ENCODE data around the gene RILPL2. TPM values are rescaled to one million over a fixed set of nuclear protein-coding genes. Genes with fewer than 3 reads are reported as not detected.
"Not testable (repeated sequence)": the region's sequence is repeated elsewhere in the genome, so short reads cannot be mapped to it uniquely, and the experiment has no call there.

Gene RILPL2
- total and polyA plus RNA-seq, 4 donors, result 7.7 to 40.7 (median 12.9) TPM

DNA sequence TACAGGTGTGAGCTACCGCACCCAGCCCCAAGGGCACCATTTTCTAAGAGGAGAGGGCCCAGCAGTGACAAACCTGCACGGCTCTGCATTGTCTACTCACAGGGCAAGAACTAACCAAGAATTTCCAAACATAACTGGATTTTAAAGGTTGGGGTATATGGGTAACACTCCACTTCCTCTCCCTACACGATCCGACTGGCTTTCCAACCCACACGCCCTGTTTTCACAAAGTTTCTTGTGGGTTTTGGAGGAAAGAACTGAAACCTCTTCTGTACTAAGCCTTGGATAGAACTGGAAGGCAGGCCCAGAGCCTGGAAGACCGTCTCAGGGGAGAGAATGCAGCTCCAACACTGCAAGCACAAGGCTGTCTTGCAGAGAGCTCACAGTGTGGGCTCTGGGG, 46.4 kb upstream of the RILPL2 start:
- WGBS, 2 donors, result 74 to 81% methylated on average over 6 of the region's 6 CpGs
- H3K4me3 ChIP-seq, result no peak overlapping the region
- no peaks in the 10 kb centered on the region for H3K9me3 ChIP-seq (ENCODE audit: control insufficient read depth in 4 of 4, insufficient read depth in 3 of 4, low read length in 3 of 4)
- ATAC-seq (ENCODE audit: insufficient read depth, low FRiP score), result no peak
- no peak overlapping the region for H3K27ac ChIP-seq (ENCODE audit: low read depth in 1 of 2, low read length in 1 of 2)
- no peak overlapping the region for H3K9ac ChIP-seq (ENCODE audit: insufficient read depth in 1 of 2, low read length in 2 of 2)
- TF ChIP-seq, protein P1, sequence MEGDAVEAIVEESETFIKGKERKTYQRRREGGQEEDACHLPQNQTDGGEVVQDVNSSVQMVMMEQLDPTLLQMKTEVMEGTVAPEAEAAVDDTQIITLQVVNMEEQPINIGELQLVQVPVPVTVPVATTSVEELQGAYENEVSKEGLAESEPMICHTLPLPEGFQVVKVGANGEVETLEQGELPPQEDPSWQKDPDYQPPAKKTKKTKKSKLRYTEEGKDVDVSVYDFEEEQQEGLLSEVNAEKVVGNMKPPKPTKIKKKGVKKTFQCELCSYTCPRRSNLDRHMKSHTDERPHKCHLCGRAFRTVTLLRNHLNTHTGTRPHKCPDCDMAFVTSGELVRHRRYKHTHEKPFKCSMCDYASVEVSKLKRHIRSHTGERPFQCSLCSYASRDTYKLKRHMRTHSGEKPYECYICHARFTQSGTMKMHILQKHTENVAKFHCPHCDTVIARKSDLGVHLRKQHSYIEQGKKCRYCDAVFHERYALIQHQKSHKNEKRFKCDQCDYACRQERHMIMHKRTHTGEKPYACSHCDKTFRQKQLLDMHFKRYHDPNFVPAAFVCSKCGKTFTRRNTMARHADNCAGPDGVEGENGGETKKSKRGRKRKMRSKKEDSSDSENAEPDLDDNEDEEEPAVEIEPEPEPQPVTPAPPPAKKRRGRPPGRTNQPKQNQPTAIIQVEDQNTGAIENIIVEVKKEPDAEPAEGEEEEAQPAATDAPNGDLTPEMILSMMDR (IDR thresholded peaks at IDR 0.05; ENCODE audit: control extremely low read depth, extremely low read depth), result no peak
- H3K27me3 ChIP-seq (ENCODE audit: control insufficient read depth in 3 of 3, insufficient read depth in 3 of 3, low read length in 2 of 3), result no peaks in the 10 kb centered on the region
- peaks cover 0 to 4% (median 0%) of the 10 kb centered on the region in 5 donors for H3K4me1 ChIP-seq (ENCODE audit: control insufficient read depth in 5 of 5, insufficient read depth in 5 of 5, low read length in 5 of 5)
- no peak for DNase-seq
- peaks cover 6 to 14% (median 14%) of the 10 kb centered on the region in 4 donors for H3K36me3 ChIP-seq (ENCODE audit: control insufficient read depth in 4 of 4, insufficient read depth in 4 of 4, low read length in 4 of 4)

DNA sequence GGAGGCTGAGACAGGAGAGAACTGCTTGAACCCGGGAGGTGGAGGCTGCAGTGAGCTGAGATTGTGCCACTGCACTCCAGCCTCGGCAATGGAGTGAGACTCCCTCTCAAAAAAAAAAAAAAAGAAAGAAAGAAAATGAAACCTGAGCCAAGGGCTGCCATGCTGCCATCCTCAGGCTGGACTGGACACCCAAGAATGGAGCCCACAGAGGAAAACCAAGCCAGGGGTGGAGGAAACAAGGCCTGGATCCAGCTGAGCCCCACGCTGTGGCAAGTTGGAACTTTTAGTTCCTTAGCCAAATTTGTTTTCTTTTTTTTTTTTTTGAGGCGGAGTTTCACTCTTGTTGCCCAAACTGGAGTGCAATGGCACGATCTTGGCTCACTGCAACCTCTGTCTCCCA, 44.8 kb upstream of the RILPL2 start:
- not testable (repeated sequence) for H3K27ac ChIP-seq (ENCODE audit: low read depth in 1 of 2, low read length in 1 of 2); H3K4me3 ChIP-seq; H3K9me3 ChIP-seq (ENCODE audit: control insufficient read depth in 4 of 4, insufficient read depth in 3 of 4, low read length in 3 of 4); ATAC-seq (ENCODE audit: insufficient read depth, low FRiP score); H3K27me3 ChIP-seq (ENCODE audit: control insufficient read depth in 3 of 3, insufficient read depth in 3 of 3, low read length in 2 of 3); H3K4me1 ChIP-seq (ENCODE audit: control insufficient read depth in 5 of 5, insufficient read depth in 5 of 5, low read length in 5 of 5); DNase-seq; H3K9ac ChIP-seq (ENCODE audit: insufficient read depth in 1 of 2, low read length in 2 of 2)
- peaks cover 6 to 16% (median 13%) of the 10 kb centered on the region in 4 donors for H3K36me3 ChIP-seq (ENCODE audit: control insufficient read depth in 4 of 4, insufficient read depth in 4 of 4, low read length in 4 of 4)
- WGBS, 2 donors, result 95% methylated on average over 5 of the region's 5 CpGs

DNA sequence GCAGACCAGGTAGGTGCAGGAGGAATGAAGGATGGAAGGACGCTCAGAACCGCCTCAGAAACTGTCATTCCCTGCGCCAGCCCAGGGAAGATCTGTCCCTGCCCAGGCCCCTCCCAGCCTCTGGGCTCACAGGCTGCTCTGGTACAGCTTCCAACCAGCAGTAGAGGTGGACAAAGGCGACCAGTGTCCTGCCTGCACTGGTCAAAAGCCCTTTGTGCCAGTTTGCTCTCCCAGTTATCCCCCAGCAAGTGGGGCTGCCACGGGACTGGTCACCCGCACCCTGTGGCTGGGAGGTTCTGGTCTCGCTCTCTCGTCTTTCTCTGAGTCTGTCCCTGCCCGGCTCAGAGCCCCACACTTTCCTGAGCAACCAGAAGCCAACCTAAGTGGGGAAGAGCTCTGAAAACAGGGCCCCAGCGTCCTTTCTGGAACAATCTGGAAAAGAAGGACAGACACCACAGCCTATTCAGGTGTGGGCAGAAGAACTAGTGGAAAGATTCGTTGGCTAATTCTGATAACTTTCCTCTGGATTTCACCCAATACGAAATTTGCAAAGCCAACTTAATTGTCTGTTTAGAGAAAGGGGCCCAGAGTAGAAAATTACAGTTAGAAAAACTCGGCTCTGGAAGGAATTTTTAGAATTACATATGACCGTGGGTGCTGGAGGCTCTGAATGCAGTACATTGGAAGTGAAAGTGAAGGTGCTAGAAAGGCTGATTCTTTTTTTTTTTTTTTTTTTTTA, 43.1 kb upstream of the RILPL2 start:
- Histone ChIP-seq H3K4me3 (no peak overlapping the region), H3K27me3 (ENCODE audit: control insufficient read depth in 3 of 3, insufficient read depth in 3 of 3, low read length in 2 of 3) (no peaks in the 10 kb centered on the region), H3K36me3 (ENCODE audit: control insufficient read depth in 4 of 4, insufficient read depth in 4 of 4, low read length in 4 of 4) (peaks cover 9 to 23% (median 10%) of the 10 kb centered on the region in 4 donors), H3K27ac (ENCODE audit: low read depth in 1 of 2, low read length in 1 of 2) (peak overlapping the region; percentile 41 to 84), H3K9me3 (ENCODE audit: control insufficient read depth in 4 of 4, insufficient read depth in 3 of 4, low read length in 3 of 4) (no peaks in the 10 kb centered on the region), H3K9ac (ENCODE audit: insufficient read depth in 1 of 2, low read length in 2 of 2) (no peak overlapping the region), H3K4me1 (ENCODE audit: control insufficient read depth in 5 of 5, insufficient read depth in 5 of 5, low read length in 5 of 5) (peaks cover 0 to 4% (median 0%) of the 10 kb centered on the region in 5 donors)
- TF ChIP-seq, protein P1 (IDR thresholded peaks at IDR 0.05; ENCODE audit: control extremely low read depth, extremely low read depth), result no peak
- WGBS, 2 donors, result 71 to 86% methylated on average over 14 of the region's 14 CpGs
- DNase-seq, result no peak
- ATAC-seq (ENCODE audit: insufficient read depth, low FRiP score), result no peak

DNA sequence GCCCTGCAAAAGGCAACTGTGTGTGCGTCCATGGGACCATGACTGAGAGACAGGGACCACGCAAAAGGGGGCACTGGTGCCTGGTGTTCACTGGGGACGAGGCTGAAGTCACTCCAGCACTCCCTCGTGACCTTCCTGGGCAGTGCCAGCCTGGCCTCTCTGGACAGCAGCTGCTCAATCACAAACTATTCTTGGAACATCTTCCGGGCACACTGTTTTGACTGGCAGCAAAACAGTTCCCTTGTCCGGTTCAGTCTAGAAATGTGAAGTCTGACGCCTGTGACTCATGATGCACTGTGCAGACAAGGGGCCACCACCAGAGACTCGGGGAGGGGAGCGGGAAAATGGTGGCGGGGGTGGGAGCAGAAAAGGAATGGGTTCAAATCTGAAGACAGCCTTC, 42.3 kb upstream of the RILPL2 start:
- DNase-seq (no peak), ATAC-seq (ENCODE audit: insufficient read depth, low FRiP score) (no peak)
- H3K27me3 ChIP-seq (ENCODE audit: control insufficient read depth in 3 of 3, insufficient read depth in 3 of 3, low read length in 2 of 3), result no peaks in the 10 kb centered on the region
- TF ChIP-seq, protein P1 (IDR thresholded peaks at IDR 0.05; ENCODE audit: control extremely low read depth, extremely low read depth), result no peak
- WGBS, 2 donors, result 69 to 82% methylated on average over 10 of the region's 10 CpGs
- H3K4me1 ChIP-seq (ENCODE audit: control insufficient read depth in 5 of 5, insufficient read depth in 5 of 5, low read length in 5 of 5), result peaks cover 0 to 4% (median 0%) of the 10 kb centered on the region in 5 donors
- peak overlapping the region; percentile 20 to 84 for H3K27ac ChIP-seq (ENCODE audit: low read depth in 1 of 2, low read length in 1 of 2)
- H3K9ac ChIP-seq (ENCODE audit: insufficient read depth in 1 of 2, low read length in 2 of 2), result no peak overlapping the region
- no peaks in the 10 kb centered on the region for H3K9me3 ChIP-seq (ENCODE audit: control insufficient read depth in 4 of 4, insufficient read depth in 3 of 4, low read length in 3 of 4)
- H3K4me3 ChIP-seq, result no peak overlapping the region
- H3K36me3 ChIP-seq (ENCODE audit: control insufficient read depth in 4 of 4, insufficient read depth in 4 of 4, low read length in 4 of 4), result peaks cover 2 to 20% (median 9%) of the 10 kb centered on the region in 4 donors

All from lung (tissue), 12 donors.